Activated B cell treated with CpG ODN at 0.5 μM for 24 hours (primary cell): ENCODE data around the gene ABI3BP. TPM values are rescaled to one million over a fixed set of nuclear protein-coding genes. Genes with fewer than 3 reads are reported as not detected.

Experiments used
- ATAC-seq: fragments of 200-7000 bp; cut with Tn5 transposase; one replicate; pipeline ENCODE4 v1.10.0; 2021; ENCODE audit warnings: low read depth, mild to moderate bottlenecking, moderate library complexity
- CTCF ChIA-PET: fragments of 350-600 bp; sonication (Branson Sonifier 250); formaldehyde crosslinking; loops from one replicate; lab custom pipeline; 2021; ENCODE audit warnings: antibody characterized with exemption; lab: Charles Lee
- POLR2A ChIA-PET: fragments of 350-600 bp; sonication (Branson Sonifier 250); formaldehyde crosslinking; loops from one replicate; lab custom pipeline; 2021; ENCODE audit warnings: antibody characterized with exemption; lab: Charles Lee
- DNase-seq: peaks from one replicate; pipeline ENCODE4 v3.0.0; 2022
- H3K27ac Mint-ChIP-seq: one replicate; pipeline ENCODE4 v1.8.0; 2020; ENCODE audit warnings: mixed read lengths
- H3K27me3 Mint-ChIP-seq: one replicate; pipeline ENCODE4 v1.8.0; 2021; ENCODE audit warnings: mixed read lengths
- H3K36me3 Mint-ChIP-seq: one replicate; pipeline ENCODE4 v1.8.0; 2021; ENCODE audit warnings: low read depth, mixed read lengths
- H3K4me1 Mint-ChIP-seq: one replicate; pipeline ENCODE4 v1.8.0; 2021; ENCODE audit warnings: mixed read lengths
- H3K4me3 Mint-ChIP-seq: one replicate; pipeline ENCODE4 v1.8.0; 2020; ENCODE audit warnings: mild to moderate bottlenecking, mixed read lengths
- H3K9me3 Mint-ChIP-seq: one replicate; pipeline ENCODE4 v1.8.0; 2020; ENCODE audit warnings: mixed read lengths
- CTCF ChIP-seq: fragments of 200-600 bp; IDR thresholded peaks from one replicate; pipeline ENCODE4 v1.8.0; 2022; ENCODE audit warnings: antibody characterized with exemption, mild to moderate bottlenecking
- intact Hi-C: fragments of 100-400 bp; cut with micrococcal nuclease; formaldehyde crosslinking; loops from one replicate; pipeline ENCODE4 v1.15.1; 2024
- total RNA-seq: library from RNA; stranded (reverse); gene quantifications from 2 replicates; pipeline ENCODE4 v1.2.3, GENCODE V29; 2022

ABI3BP gene
- total RNA-seq, 1 donor from 2014 or later = not detected

- DNase-seq = no peak
- no peaks in the 10 kb centered on the region for H3K4me1 Mint-ChIP-seq
- TF ChIP-seq CTCF = no peak
- H3K9me3 Mint-ChIP-seq = no peaks in the 10 kb centered on the region
- H3K4me3 Mint-ChIP-seq = no peak overlapping the region
- CTCF ChIA-PET = no interaction called here
- ATAC-seq = no peak
- POLR2A ChIA-PET = no interaction called here
- intact Hi-C loops = no loop called here
- no peaks in the 10 kb centered on the region for H3K36me3 Mint-ChIP-seq
- no peak overlapping the region for H3K27ac Mint-ChIP-seq
- peaks cover 7% of the 10 kb centered on the region for H3K27me3 Mint-ChIP-seq
These were observed 124.3 kb downstream of the ABI3BP start for GRCh38 chr3:100868894-100869293.

DNA sequence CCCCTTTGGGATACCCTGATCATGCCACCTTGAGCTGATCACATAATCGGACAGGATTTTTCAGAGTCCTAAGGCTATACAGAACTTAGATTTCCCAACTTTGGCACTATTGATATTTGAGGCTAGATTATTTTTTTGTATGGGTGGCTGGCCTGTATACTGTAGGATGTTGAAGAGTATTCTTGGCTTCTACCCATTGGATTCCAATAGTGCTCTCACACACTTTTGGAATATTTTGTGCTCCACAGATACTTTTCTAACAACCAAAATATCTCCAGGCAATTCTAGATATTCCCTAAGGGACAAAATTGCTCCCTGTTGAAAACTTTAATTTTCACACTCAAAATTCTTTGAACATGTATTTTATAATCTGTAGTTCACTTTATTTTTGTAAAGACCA, 125.1 kb downstream of the ABI3BP start:
- DNase-seq = no peak
- H3K27me3 Mint-ChIP-seq = peaks cover 6% of the 10 kb centered on the region
- no peak overlapping the region for H3K27ac Mint-ChIP-seq
- no peak overlapping the region for H3K4me3 Mint-ChIP-seq
- H3K4me1 Mint-ChIP-seq = no peaks in the 10 kb centered on the region
- CTCF ChIA-PET = no interaction called here
- intact Hi-C loops = no loop called here
- no peaks in the 10 kb centered on the region for H3K36me3 Mint-ChIP-seq
- POLR2A ChIA-PET = no interaction called here
- H3K9me3 Mint-ChIP-seq = no peaks in the 10 kb centered on the region
- no peak for TF ChIP-seq CTCF
- no peak for ATAC-seq

DNA sequence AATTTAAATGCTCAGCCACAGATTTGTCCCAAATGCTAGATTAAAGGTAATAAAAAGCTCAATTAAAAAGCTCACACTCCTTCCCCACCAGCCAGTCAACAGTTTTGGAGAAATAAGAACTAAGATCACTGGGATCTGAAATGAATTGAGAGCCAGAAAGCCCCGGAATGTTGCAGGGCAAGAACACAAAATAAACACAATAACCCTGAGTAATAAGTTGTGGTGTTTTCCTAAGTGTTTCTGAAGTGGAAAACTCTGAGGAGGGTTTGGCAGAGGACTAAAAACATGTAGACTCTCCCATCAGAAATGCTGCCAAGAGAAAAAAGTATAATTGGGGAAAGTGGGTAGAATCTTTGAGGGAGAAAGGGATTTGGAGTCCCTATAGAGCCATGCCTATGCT, 127.8 kb downstream of the ABI3BP start:
- Mint-ChIP-seq H3K27me3 (peaks cover 8% of the 10 kb centered on the region), H3K4me1 (no peaks in the 10 kb centered on the region), H3K9me3 (no peaks in the 10 kb centered on the region), H3K4me3 (no peak overlapping the region), H3K27ac (no peak overlapping the region), H3K36me3 (no peaks in the 10 kb centered on the region)
- ChIA-PET CTCF (no interaction called here), POLR2A (no interaction called here)
- ATAC-seq = no peak
- DNase-seq = no peak
- intact Hi-C loops = no loop called here
- TF ChIP-seq CTCF = no peak

DNA sequence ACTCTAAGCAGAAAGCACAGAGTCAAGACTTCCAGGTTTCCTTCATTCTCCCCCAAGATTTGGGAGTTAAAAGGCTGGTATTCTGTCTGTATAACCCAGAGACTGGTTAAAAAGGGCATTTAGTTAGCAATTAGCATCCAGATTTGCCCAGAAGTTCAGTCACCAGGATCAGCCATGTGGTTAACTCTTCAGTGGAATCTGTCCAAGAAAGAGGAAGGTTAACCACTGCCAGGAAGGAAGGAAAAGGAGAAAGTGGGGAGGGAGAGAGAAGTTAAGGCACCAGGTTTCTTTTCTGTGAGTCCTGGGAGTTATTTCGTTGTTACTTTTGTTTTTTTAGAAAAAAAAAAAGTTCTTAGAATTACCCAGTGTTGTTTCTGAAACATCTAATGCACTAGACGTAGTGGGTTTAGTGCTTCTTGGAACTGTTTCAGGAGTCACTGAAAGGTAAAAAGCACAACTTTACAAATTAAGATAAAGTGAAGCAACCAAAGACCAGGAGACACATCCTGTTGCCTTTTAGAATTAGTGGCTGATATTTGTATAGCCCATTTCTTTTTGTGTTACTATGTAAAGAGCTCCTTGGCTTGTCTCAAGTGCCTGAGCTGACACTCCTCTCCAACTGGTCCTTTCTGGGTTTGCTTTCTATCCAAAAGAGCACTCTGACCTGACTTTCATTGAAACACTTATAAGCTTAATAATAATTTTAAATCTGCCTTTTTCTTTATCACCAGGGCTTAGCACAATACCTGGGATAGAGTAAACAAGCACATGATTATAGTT, 128.6 kb downstream of the ABI3BP start:
- POLR2A ChIA-PET = no interaction called here
- Mint-ChIP-seq H3K27me3 (peaks cover 9% of the 10 kb centered on the region), H3K27ac (no peak overlapping the region), H3K4me3 (no peak overlapping the region), H3K4me1 (no peaks in the 10 kb centered on the region), H3K9me3 (no peaks in the 10 kb centered on the region), H3K36me3 (no peaks in the 10 kb centered on the region)
- TF ChIP-seq CTCF = no peak
- CTCF ChIA-PET = no interaction called here
- intact Hi-C loops = no loop called here
- ATAC-seq (no peak), DNase-seq (no peak)

GRCh38 chr3:100857863-100858262, 135.4 kb downstream of the ABI3BP start:
- H3K36me3 Mint-ChIP-seq = no peaks in the 10 kb centered on the region
- H3K4me3 Mint-ChIP-seq = no peak overlapping the region
- H3K9me3 Mint-ChIP-seq = no peaks in the 10 kb centered on the region
- DNase-seq = no peak
- H3K4me1 Mint-ChIP-seq = no peaks in the 10 kb centered on the region
- CTCF ChIA-PET = no interaction called here
- intact Hi-C loops = no loop called here
- ATAC-seq = no peak
- peaks cover 3% of the 10 kb centered on the region for H3K27me3 Mint-ChIP-seq
- POLR2A ChIA-PET = no interaction called here
- no peak overlapping the region for H3K27ac Mint-ChIP-seq
- no peak for TF ChIP-seq CTCF
